PC-9 (cell line): Measurements from ENCODE around the gene S100A7. TPM values are rescaled to one million over a fixed set of nuclear protein-coding genes. Genes with fewer than 3 reads are reported as not detected.
A peak's percentile ranks its signal among the peaks of the same experiment; 100 is the strongest.

Experiments
- BruUV-seq: library from RNA; stranded (reverse); fragments of 400-500 nt; replicated peaks from 2 replicates; lab custom pipeline; 2021; lab: Mats Ljungman, UMichigan
- CTCF ChIA-PET: fragments of 300-600 bp; sonication (Branson Sonifier 250); formaldehyde crosslinking; loops from one replicate; lab custom pipeline; 2022; ENCODE audit warnings: antibody characterized with exemption; lab: Charles Lee
- POLR2A ChIA-PET: fragments of 300-600 bp; sonication (Branson Sonifier 250); formaldehyde crosslinking; loops from one replicate; lab custom pipeline; 2022; ENCODE audit warnings: antibody characterized with exemption; ENCODE audit not compliant: unreplicated experiment; lab: Charles Lee
- DNase-seq, 2 experiments: peaks; one replicate each; pipeline versions ENCODE4 v3.0.0 to v3.0.0-alpha.2; 2015 to 2022; ENCODE audit warnings: mixed read lengths in 1 of 2
- H2AFZ ChIP-seq: fragments of 200-600 bp; sonication (generic); 2 replicates; pipeline ENCODE4 v1.8.1; 2017; ENCODE audit warnings: antibody characterized with exemption
- H3F3A ChIP-seq: fragments of 200-600 bp; sonication (generic); 2 replicates; pipeline ENCODE4 v1.8.1; 2017; ENCODE audit warnings: antibody characterized with exemption, mild to moderate bottlenecking, low read depth; ENCODE audit not compliant: insufficient read depth
- H3K27ac ChIP-seq: fragments of 200-600 bp; sonication (generic); 2 replicates; pipeline ENCODE4 v1.6.1; 2016; ENCODE audit warnings: mixed run types
- H3K27me3 ChIP-seq: fragments of 200-600 bp; sonication (generic); 2 replicates; pipeline ENCODE4 v1.6.1; 2016; ENCODE audit warnings: low read depth, mixed run types; ENCODE audit not compliant: insufficient read depth
- H3K36me3 ChIP-seq: fragments of 200-600 bp; sonication (generic); 2 replicates; pipeline ENCODE4 v1.6.1; 2016; ENCODE audit warnings: low read depth, mixed run types
- H3K4me1 ChIP-seq: fragments of 200-600 bp; sonication (generic); replicated peaks from 2 replicates; pipeline ENCODE4 v1.6.1; 2016; ENCODE audit warnings: mixed run types; ENCODE audit not compliant: insufficient read depth
- H3K4me2 ChIP-seq: fragments of 200-600 bp; sonication (generic); 2 replicates; pipeline ENCODE4 v1.6.1; 2017; ENCODE audit warnings: mixed run types
- H3K4me3 ChIP-seq: fragments of 200-600 bp; sonication (generic); 2 replicates; pipeline ENCODE4 v1.6.1; 2016; ENCODE audit warnings: mixed run types
- H3K79me2 ChIP-seq: fragments of 200-600 bp; sonication (generic); 2 replicates; pipeline ENCODE4 v1.6.1; 2017; ENCODE audit warnings: low read depth, mixed run types
- H3K9me2 ChIP-seq: fragments of 200-600 bp; sonication (generic); 2 replicates; pipeline ENCODE4 v1.8.1; 2017; ENCODE audit warnings: mild to moderate bottlenecking; ENCODE audit not compliant: insufficient read depth
- H3K9me3 ChIP-seq: fragments of 200-600 bp; sonication (generic); 2 replicates; pipeline ENCODE4 v1.8.1; 2016; ENCODE audit warnings: low read depth; ENCODE audit not compliant: insufficient read depth
- H4K20me1 ChIP-seq: fragments of 200-600 bp; sonication (generic); 2 replicates; pipeline ENCODE4 v1.8.1; 2017; ENCODE audit not compliant: insufficient read depth
- EZH2 ChIP-seq: fragments of 200-600 bp; sonication (generic); IDR thresholded peaks from 2 replicates; pipeline ENCODE4 v1.8.0; 2017; ENCODE audit warnings: antibody characterized with exemption, low read depth
- intact Hi-C: fragments of 100-400 bp; cut with micrococcal nuclease; formaldehyde crosslinking; loops from one replicate; pipeline ENCODE4 v1.10.0; 2022; ENCODE audit not compliant: unreplicated experiment
- total RNA-seq: library from RNA; stranded (reverse); gene quantifications from 2 replicates; pipeline ENCODE4 v1.2.3, GENCODE V29; 2021
- TF ChIP-seq, protein P1 (sequence below): fragments of 200-600 bp; sonication (generic); conservative IDR thresholded peaks from 2 replicates; pipeline ENCODE4 v1.6.1; 2017; ENCODE audit warnings: mixed run types, antibody characterized with exemption, mild to moderate bottlenecking, moderate library complexity

S100A7 gene
- total RNA-seq, 1 experiment from 2014 or later = not detected

DNA sequence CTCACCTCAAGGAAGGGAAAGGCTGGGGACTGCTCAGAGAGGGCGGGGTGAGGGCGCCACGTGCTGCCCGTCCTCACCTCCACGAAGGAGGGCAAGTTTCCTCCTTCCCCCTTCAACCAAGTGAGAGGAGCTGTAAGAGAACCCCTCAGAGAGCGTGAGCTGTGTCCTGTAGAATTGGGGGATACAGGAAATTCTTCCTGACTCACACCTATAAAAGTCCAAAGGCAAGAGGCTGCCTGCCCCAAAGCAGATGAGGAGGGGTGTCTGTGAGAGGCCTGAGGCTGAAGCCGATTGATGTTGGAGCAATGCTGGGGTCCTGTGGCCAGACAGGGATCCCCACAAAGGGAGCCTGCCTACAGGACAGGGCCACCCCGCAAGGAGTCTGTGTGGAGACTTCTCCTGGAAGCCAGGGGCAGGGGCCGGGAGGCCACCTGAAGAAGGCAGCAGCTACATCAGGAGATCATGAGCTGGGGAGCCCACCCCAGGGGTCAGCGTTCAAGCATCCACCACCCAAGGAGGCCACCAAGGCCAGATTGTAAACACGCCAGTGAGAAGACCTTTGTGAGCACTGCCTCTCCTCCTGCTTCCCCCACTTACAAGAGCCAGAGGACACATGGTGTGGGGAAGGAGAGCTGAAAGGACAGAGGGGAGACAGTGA lies 47.6 kb upstream of the S100A7 start:
- H3K4me2 ChIP-seq = no peak overlapping the region

DNA sequence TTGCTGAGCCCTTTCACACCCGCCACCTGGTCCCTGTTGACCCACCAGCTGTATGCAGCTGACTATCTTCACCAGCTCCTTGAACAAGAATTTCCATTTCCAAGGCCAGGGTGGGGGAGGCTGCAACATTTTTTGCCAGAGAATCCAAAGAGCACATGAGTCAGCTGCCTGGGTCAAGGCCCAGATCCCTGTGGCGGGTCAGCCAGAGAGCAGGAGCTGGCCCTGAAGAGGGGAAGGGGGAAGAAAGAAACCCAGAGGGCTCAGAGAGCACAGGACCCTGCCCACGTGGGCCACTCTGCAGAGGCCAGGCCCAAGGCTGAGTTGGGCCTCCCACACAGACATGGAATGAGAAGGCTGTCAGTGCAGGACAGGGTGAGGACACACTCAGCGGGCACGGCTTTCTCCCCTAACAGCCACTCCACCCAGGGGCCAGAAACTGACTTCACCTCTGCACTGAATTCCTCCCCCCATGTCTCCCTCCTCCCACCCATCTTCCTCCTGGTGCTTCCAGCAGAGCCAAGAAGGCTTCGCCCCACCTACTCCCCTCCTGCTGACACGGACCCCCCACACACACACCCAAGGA lies 46.5 kb upstream of the S100A7 start:
- BruUV-seq = no TSS peak
- H3F3A ChIP-seq = 0 out of 2 replicates have a peak, but pooled peaks cover 5% of the 10 kb centered on the region
- H3K4me3 ChIP-seq = no peak overlapping the region
- DNase-seq = peak; percentile 39 to 43
- H4K20me1 ChIP-seq = no peaks in the 10 kb centered on the region
- no peaks in the 10 kb centered on the region for H3K27me3 ChIP-seq
- H3K9me3 ChIP-seq = no peaks in the 10 kb centered on the region
- H2AFZ ChIP-seq = no peak overlapping the region
- no peaks in the 10 kb centered on the region for H3K9me2 ChIP-seq
- no peaks in the 10 kb centered on the region for H3K36me3 ChIP-seq
- CTCF ChIA-PET = no interaction called here
- no peak overlapping the region for H3K27ac ChIP-seq
- TF ChIP-seq, protein P1, sequence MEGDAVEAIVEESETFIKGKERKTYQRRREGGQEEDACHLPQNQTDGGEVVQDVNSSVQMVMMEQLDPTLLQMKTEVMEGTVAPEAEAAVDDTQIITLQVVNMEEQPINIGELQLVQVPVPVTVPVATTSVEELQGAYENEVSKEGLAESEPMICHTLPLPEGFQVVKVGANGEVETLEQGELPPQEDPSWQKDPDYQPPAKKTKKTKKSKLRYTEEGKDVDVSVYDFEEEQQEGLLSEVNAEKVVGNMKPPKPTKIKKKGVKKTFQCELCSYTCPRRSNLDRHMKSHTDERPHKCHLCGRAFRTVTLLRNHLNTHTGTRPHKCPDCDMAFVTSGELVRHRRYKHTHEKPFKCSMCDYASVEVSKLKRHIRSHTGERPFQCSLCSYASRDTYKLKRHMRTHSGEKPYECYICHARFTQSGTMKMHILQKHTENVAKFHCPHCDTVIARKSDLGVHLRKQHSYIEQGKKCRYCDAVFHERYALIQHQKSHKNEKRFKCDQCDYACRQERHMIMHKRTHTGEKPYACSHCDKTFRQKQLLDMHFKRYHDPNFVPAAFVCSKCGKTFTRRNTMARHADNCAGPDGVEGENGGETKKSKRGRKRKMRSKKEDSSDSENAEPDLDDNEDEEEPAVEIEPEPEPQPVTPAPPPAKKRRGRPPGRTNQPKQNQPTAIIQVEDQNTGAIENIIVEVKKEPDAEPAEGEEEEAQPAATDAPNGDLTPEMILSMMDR = no peak
- no peak for TF ChIP-seq EZH2
- POLR2A ChIA-PET = interaction anchor here (0.6 to 0.7 kb wide), 2 partner anchors 129 to 277 kb away, joined by 3 read pairs; no protein-coding TSS in a partner anchor
- no peak overlapping the region for H3K4me2 ChIP-seq
- H3K4me1 ChIP-seq = peaks cover 20% of the 10 kb centered on the region
- H3K79me2 ChIP-seq = no peaks in the 10 kb centered on the region
- intact Hi-C loops = no loop called here

More for the DNA sequence above, 47.6 kb upstream of the S100A7 start:
- POLR2A ChIA-PET = no interaction called here
- Histone ChIP-seq H3K79me2 (no peaks in the 10 kb centered on the region), H3K27ac (no peak overlapping the region), H4K20me1 (no peaks in the 10 kb centered on the region), H3K9me3 (no peaks in the 10 kb centered on the region), H3K36me3 (no peaks in the 10 kb centered on the region), H3F3A (0 out of 2 replicates have a peak, but pooled peaks cover 5% of the 10 kb centered on the region), H3K27me3 (no peaks in the 10 kb centered on the region), H2AFZ (no peak overlapping the region), H3K4me3 (no peak overlapping the region), H3K9me2 (no peaks in the 10 kb centered on the region), H3K4me1 (peaks cover 26% of the 10 kb centered on the region)
- DNase-seq = no peak
- CTCF ChIA-PET = no interaction called here
- BruUV-seq = no TSS peak
- intact Hi-C loops = no loop called here
- TF ChIP-seq, protein P1 = no peak
- TF ChIP-seq EZH2 = no peak

DNA sequence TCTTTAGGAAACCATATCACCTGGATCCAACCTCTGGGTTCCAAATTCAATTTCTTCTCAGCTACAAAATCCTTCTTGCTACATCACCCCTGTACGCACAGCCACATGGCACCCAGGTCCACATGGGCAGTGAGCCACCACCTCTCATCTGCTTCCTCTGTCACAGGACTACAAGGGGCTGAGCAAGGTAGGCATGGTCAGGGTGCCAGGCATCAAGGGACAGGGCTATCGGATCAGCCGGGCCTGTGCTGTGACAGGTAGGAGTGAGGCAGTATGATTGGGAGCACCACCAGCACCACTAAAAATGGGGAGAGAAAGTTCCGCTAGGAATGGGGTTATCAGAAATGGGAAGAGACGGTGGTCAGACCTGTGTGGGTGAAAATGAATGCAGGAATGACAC lies 45.9 kb upstream of the S100A7 start:
- H2AFZ ChIP-seq = no peak overlapping the region
- no peak for DNase-seq
- H3K27ac ChIP-seq = no peak overlapping the region
- 0 out of 2 replicates have a peak, but pooled peaks cover 5% of the 10 kb centered on the region for H3F3A ChIP-seq
- no peaks in the 10 kb centered on the region for H3K27me3 ChIP-seq
- TF ChIP-seq, protein P1 = no peak
- TF ChIP-seq EZH2 = no peak
- H3K4me1 ChIP-seq = peaks cover 16% of the 10 kb centered on the region
- no TSS peak for BruUV-seq
- H3K4me3 ChIP-seq = no peak overlapping the region
- CTCF ChIA-PET = no interaction called here
- H4K20me1 ChIP-seq = no peaks in the 10 kb centered on the region
- no peaks in the 10 kb centered on the region for H3K79me2 ChIP-seq
- POLR2A ChIA-PET = interaction anchor here (0.6 kb wide), 1 partner anchor 277 kb away, joined by 3 read pairs; no protein-coding TSS in a partner anchor
- H3K4me2 ChIP-seq = no peak overlapping the region
- no peaks in the 10 kb centered on the region for H3K9me3 ChIP-seq
- intact Hi-C loops = no loop called here
- H3K9me2 ChIP-seq = no peaks in the 10 kb centered on the region
- no peaks in the 10 kb centered on the region for H3K36me3 ChIP-seq
